GM21576 (cell line): ENCODE results near the gene TNK1.

ENCODE experiments used
- ATAC-seq: cut with Tn5 transposase; IDR thresholded peaks from one replicate; pipeline ENCODE4 v1.9.1; 2021; ENCODE audit warnings: mild to moderate bottlenecking, moderate library complexity; ENCODE audit not compliant: unreplicated experiment

Gene TNK1

GRCh38 chr17:7431231-7431630 lies 50.3 kb downstream of the TNK1 start:
- ATAC-seq, result no peak

DNA sequence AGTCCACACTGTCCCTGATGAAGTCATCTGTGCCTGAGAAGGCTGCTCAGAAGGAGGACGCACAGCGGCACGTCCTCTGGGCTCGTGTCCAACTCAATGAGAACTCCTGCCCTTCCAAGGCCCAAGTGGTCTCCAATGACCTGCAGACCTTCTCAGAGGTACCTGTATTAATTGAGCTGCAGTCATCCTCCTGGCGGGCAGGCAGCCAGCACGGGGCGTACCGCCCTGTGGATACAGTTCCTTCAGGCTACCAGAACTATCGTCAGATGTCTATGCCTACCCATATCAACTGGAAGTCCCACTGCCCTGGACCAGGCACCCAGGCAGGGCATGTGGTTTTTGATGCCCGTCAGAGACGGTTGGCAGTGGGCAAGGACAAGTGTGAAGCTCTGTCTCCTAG lies 51.4 kb downstream of the TNK1 start:
- no peak for ATAC-seq

DNA sequence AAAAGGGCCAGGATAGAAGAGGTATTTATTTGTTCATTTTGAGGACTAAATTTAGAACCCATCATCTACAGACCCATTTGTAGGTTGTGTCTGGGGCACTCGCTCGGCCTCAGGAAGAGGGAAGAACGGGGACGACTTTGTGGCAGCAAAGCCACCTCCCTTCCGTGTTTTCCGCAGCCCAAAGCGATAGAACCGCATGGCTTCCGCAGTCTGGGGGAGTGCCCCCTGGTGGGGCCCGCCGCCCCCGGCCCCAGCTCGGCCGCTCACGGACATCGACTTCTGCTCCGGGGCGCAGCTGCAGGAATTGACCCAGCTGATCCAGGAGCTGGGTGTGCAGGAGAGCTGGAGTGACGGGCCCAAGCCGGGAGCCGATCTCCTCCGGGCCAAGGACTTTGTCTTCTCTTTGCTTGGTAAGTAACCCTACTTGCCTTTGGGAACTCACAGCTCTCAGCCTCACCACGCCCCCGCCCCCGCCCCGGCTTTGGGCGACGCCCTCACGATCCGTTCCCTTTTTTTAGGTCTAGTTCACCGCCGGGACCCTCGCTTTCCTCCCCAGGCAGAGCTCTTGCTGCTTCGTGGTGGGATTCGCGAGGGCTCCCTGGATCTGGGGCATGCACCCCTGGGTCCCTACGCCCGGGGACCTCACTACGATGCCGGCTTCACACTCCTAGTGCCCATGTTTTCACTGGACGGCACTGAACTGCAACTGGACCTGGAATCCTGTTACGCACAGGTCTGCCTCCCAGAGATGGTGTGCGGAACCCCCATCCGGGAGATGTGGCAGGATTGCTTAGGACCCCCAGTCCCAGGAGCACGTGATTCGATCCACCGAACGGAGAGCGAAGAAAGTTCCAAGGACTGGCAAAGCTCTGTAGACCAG lies 55.0 kb downstream of the TNK1 start:
- ATAC-seq, result peak; percentile 19

DNA sequence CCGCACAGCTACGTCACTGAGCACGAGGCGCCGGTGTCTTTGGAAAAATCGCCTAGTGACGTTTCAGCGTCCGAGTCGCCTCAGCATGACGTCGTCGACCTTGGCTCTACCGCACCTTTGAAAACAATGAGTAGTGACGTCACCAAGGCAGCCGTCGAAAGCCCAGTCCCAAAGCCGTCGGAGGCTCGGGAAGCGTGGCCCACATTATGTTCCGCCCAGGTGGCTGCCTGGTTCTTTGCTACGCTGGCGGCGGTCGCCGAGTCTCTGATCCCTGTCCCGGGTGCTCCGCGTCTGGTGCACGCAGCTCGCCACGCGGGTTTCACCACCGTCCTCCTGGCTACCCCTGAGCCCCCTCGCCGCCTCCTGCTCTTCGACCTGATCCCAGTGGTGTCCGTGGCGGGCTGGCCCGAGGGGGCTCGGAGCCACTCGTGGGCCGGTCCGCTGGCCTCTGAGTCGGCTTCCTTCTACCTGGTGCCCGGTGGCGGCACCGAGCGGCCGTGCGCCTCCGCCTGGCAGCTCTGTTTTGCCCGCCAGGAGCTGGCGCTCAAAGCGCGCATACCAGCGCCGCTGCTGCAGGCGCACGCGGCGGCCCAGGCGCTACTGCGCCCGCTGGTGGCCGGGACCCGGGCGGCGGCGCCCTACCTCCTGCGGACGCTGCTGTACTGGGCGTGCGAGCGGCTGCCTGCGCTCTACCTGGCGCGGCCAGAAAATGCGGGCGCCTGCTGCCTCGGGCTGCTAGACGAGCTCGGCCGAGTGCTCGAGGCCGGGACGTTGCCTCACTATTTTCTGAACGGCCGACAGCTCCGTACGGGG lies 55.9 kb downstream of the TNK1 start:
- peak; percentile 36 for ATAC-seq

GRCh38 chr17:7437369-7437863 lies 56.5 kb downstream of the TNK1 start:
- no peak for ATAC-seq

DNA sequence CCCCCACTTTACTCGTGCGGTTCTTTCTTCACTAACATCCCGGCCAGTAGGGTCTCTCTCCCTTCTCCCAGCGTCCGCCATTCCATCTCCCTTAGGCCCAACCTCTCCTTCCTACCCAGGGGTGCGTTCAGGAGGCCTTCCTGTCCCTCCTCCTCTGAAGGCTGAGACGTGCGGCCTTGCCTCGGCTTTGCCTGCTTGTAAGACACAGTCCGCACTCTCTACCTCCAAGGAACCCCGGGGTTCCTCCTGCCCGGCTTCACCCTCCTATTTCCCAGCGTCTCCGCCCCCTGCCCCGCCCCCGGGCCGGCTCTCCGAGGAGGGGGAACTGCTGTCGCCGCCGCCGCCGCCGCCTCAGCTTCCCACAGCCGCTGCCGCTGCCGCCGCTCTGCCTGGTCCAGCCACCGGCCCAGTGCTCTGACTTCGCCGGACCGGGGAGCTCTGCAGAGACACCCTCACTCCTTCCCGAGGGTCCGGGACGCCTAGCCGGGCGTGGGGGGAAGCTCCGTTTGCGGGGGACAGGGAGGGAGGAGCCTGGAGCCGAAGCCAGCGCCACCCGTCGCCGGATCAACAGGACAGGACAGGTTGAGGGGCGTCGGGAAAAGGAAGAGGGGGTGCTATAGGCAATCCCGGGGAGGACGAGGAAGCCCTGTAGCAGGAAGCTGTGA lies 57.2 kb downstream of the TNK1 start:
- no peak for ATAC-seq

- no peak for ATAC-seq
These were observed 58.0 kb downstream of the TNK1 start for GRCh38 chr17:7438656-7439460.
